Naive B cell (primary cell): ENCODE measurements around the gene CCDC106. TPM values are rescaled to one million over a fixed set of nuclear protein-coding genes. Genes with fewer than 3 reads are reported as not detected.

Experiments used
- ATAC-seq, 2 donors: fragments of 150-1000 bp; cut with Tn5 transposase; 2 replicates each; pipeline ENCODE4 v1.10.0; 2021; ENCODE audit warnings: low read depth in 2 of 2, mild to moderate bottlenecking in 2 of 2, moderate library complexity in 2 of 2
- DNase-seq: peaks from one replicate; pipeline ENCODE4 v3.0.0; 2022
- H3K27ac Mint-ChIP-seq, 6 donors: one replicate each; pipeline ENCODE4 v1.8.0; 2020 to 2022; ENCODE audit warnings: mild to moderate bottlenecking in 6 of 6, mixed read lengths in 6 of 6, moderate library complexity in 5 of 6, inconsistent platforms in 2 of 6
- H3K27me3 Mint-ChIP-seq, 3 donors: one replicate each; pipeline ENCODE4 v1.8.0; 2021 to 2022; ENCODE audit warnings: mixed read lengths in 3 of 3, mild to moderate bottlenecking in 1 of 3
- H3K36me3 Mint-ChIP-seq, 2 donors: one replicate each; pipeline ENCODE4 v1.8.0; 2020 to 2022; ENCODE audit warnings: mixed read lengths in 2 of 2, inconsistent platforms in 1 of 2, mild to moderate bottlenecking in 1 of 2
- H3K4me1 Mint-ChIP-seq, 3 donors: one replicate each; pipeline ENCODE4 v1.8.0; 2020 to 2022; ENCODE audit warnings: mixed read lengths in 3 of 3, inconsistent platforms in 1 of 3, mild to moderate bottlenecking in 1 of 3, moderate library complexity in 1 of 3
- H3K4me3 Mint-ChIP-seq, 8 donors: one replicate each; pipeline ENCODE4 v1.8.0; 2020 to 2022; ENCODE audit warnings: mild to moderate bottlenecking in 8 of 8, mixed read lengths in 8 of 8, moderate library complexity in 8 of 8, inconsistent platforms in 2 of 8
- H3K9me3 Mint-ChIP-seq, 7 donors: one replicate each; pipeline ENCODE4 v1.8.0; 2020 to 2022; ENCODE audit warnings: mixed read lengths in 7 of 7, mild to moderate bottlenecking in 5 of 7, inconsistent platforms in 2 of 7, moderate library complexity in 1 of 7
- polyA plus RNA-seq, 6 donors: library from polyadenylated mRNA; unstranded; fragments of 300-500 nt; fragmentation: Illumina TruSeq; gene quantifications; one replicate each; pipeline ENCODE4 v1.2.3, GENCODE V29; 2021; ENCODE audit warnings: low read depth in 6 of 6

CCDC106 gene
- 10 to 100 TPM in 3 of 6 donors, 1 to 10 TPM in 3; 8.1 to 13.0 (median 9.7) TPM for polyA plus RNA-seq

- Mint-ChIP-seq H3K4me1 (peaks cover 49 to 71% (median 59%) of the 10 kb centered on the region in 3 donors), H3K27ac (peak within 1 kb of the TSS; percentile 87 to 98 (median 94))
Measured at GRCh38 chr19:55647732-55648584, at the start of gene CCDC106. Gene CCDC106, plus strand, starts transcription at chr19:55648212. Its CDS starts 835 bp downstream, at chr19:55649047.

GRCh38 chr19:55598719-55599467 lies 49.1 kb upstream of the CCDC106 start:
- ATAC-seq (peak; percentile 58 to 63), DNase-seq (peak; percentile 96)
- Mint-ChIP-seq H3K27me3 (no peaks in the 10 kb centered on the region), H3K4me1 (peaks cover 17 to 37% (median 30%) of the 10 kb centered on the region in 3 donors), H3K36me3 (peaks cover 22 to 29% of the 10 kb centered on the region in 2 donors), H3K27ac (peak overlapping the region; percentile 96 to 99 (median 99)), H3K9me3 (peaks cover 0 to 12% (median 0%) of the 10 kb centered on the region in 7 donors), H3K4me3 (peak overlapping the region; percentile 90 to 100 (median 98))

More at GRCh38 chr19:55647732-55648584, at the start of gene CCDC106:
- no peaks in the 10 kb centered on the region for H3K9me3 Mint-ChIP-seq
- ATAC-seq = peak; percentile 41 to 49
- DNase-seq = peak; percentile 67
- peaks cover 0 to 5% of the 10 kb centered on the region in 2 donors for H3K36me3 Mint-ChIP-seq
- peak within 1 kb of the TSS; percentile 91 to 98 (median 97) for H3K4me3 Mint-ChIP-seq
- no peaks in the 10 kb centered on the region for H3K27me3 Mint-ChIP-seq

GRCh38 chr19:55599468-55599841 lies 48.6 kb upstream of the CCDC106 start, which contains the start of gene FIZ1:
Gene FIZ1, minus strand, starts transcription at chr19:55599517. Its CDS starts 1,652 bp downstream, at chr19:55597865.
- Mint-ChIP-seq H3K4me1 (peaks cover 19 to 42% (median 33%) of the 10 kb centered on the region in 3 donors), H3K9me3 (peaks cover 0 to 12% (median 0%) of the 10 kb centered on the region in 7 donors), H3K4me3 (peak within 1 kb of the TSS; percentile 90 to 100 (median 98)), H3K27me3 (no peaks in the 10 kb centered on the region), H3K36me3 (peaks cover 22 to 29% of the 10 kb centered on the region in 2 donors), H3K27ac (peak within 1 kb of the TSS; percentile 96 to 99 (median 99))
- ATAC-seq = peak; percentile 69 to 71
- DNase-seq = peak; percentile 96

- Mint-ChIP-seq H3K4me1 (peaks cover 23 to 47% (median 39%) of the 10 kb centered on the region in 3 donors), H3K36me3 (peaks cover 18 to 24% of the 10 kb centered on the region in 2 donors), H3K27ac (peak within 1 kb of the TSS; percentile 96 to 99 (median 99)), H3K9me3 (peaks cover 0 to 10% (median 0%) of the 10 kb centered on the region in 7 donors), H3K4me3 (peak within 1 kb of the TSS; percentile 90 to 100 (median 98)), H3K27me3 (no peaks in the 10 kb centered on the region)
- peak; percentile 64 to 68 for ATAC-seq
- peak; percentile 91 for DNase-seq
Measured at GRCh38 chr19:55599842-55600661, 48.0 kb upstream of the CCDC106 start, which contains the start of gene ZNF524. Gene ZNF524, plus strand, starts transcription at chr19:55600288. Its CDS starts 1,825 bp downstream, at chr19:55602113.

- Mint-ChIP-seq H3K27me3 (no peaks in the 10 kb centered on the region), H3K9me3 (peaks cover 0 to 8% (median 0%) of the 10 kb centered on the region in 7 donors), H3K36me3 (peaks cover 12 to 18% of the 10 kb centered on the region in 2 donors), H3K4me1 (peaks cover 23 to 43% (median 39%) of the 10 kb centered on the region in 3 donors), H3K4me3 (peak overlapping the region; percentile 70 to 97 (median 90)), H3K27ac (peak overlapping the region in 2 of 6 donors; percentile 69 to 96)
- ATAC-seq (no peak), DNase-seq (no peak)
Measured at GRCh38 chr19:55600662-55601028, 47.4 kb upstream of the CCDC106 start.

- DNase-seq (no peak), ATAC-seq (no peak)
- no peaks in the 10 kb centered on the region for H3K27me3 Mint-ChIP-seq
- H3K27ac Mint-ChIP-seq = peak overlapping the region in 3 of 6 donors; percentile 69 to 96 (median 91)
- H3K36me3 Mint-ChIP-seq = peaks cover 9 to 13% of the 10 kb centered on the region in 2 donors
- peak overlapping the region; percentile 70 to 97 (median 90) for H3K4me3 Mint-ChIP-seq
- H3K9me3 Mint-ChIP-seq = peaks cover 0 to 5% (median 0%) of the 10 kb centered on the region in 7 donors
- H3K4me1 Mint-ChIP-seq = peaks cover 27 to 47% (median 44%) of the 10 kb centered on the region in 3 donors
Measured at GRCh38 chr19:55601084-55601483, 46.9 kb upstream of the CCDC106 start.

GRCh38 chr19:55602104-55603001 lies 45.7 kb upstream of the CCDC106 start:
- ATAC-seq = no peak
- Mint-ChIP-seq H3K9me3 (peaks cover 0 to 5% (median 0%) of the 10 kb centered on the region in 7 donors), H3K4me1 (peaks cover 37 to 57% (median 55%) of the 10 kb centered on the region in 3 donors), H3K27me3 (no peaks in the 10 kb centered on the region), H3K27ac (peak overlapping the region in 2 of 6 donors; percentile 67 to 76), H3K4me3 (peak overlapping the region in 5 of 8 donors; percentile 70 to 92 (median 90)), H3K36me3 (peaks cover 0 to under 1% of the 10 kb centered on the region in 2 donors)
- no peak for DNase-seq

- Mint-ChIP-seq H3K4me1 (peaks cover 42 to 61% (median 60%) of the 10 kb centered on the region in 3 donors), H3K36me3 (peaks cover 0 to 5% of the 10 kb centered on the region in 2 donors), H3K9me3 (peaks cover 0 to 5% (median 0%) of the 10 kb centered on the region in 7 donors), H3K27me3 (no peaks in the 10 kb centered on the region), H3K4me3 (peak overlapping the region in 5 of 8 donors; percentile 36 to 95 (median 65)), H3K27ac (peak overlapping the region in 2 of 6 donors; percentile 17 to 29)
- DNase-seq (no peak), ATAC-seq (no peak)
Measured at GRCh38 chr19:55603115-55603514, 44.9 kb upstream of the CCDC106 start.

- H3K4me3 Mint-ChIP-seq = peak overlapping the region; percentile 55 to 95 (median 76)
- peaks cover 0 to 7% of the 10 kb centered on the region in 2 donors for H3K36me3 Mint-ChIP-seq
- no peaks in the 10 kb centered on the region for H3K27me3 Mint-ChIP-seq
- H3K27ac Mint-ChIP-seq = peak overlapping the region in 4 of 6 donors; percentile 22 to 98 (median 96)
- peaks cover 0 to 3% (median 0%) of the 10 kb centered on the region in 7 donors for H3K9me3 Mint-ChIP-seq
- H3K4me1 Mint-ChIP-seq = peaks cover 43 to 64% (median 63%) of the 10 kb centered on the region in 3 donors
- ATAC-seq = no peak
- DNase-seq = no peak
Measured at GRCh38 chr19:55603581-55604292, 44.3 kb upstream of the CCDC106 start.

- ATAC-seq = peak; percentile 71 to 74
- peak; percentile 94 for DNase-seq
- peaks cover 50 to 75% (median 71%) of the 10 kb centered on the region in 3 donors for H3K4me1 Mint-ChIP-seq
- H3K9me3 Mint-ChIP-seq = peaks cover 0 to 2% (median 0%) of the 10 kb centered on the region in 7 donors
- peak overlapping the region; percentile 95 to 98 (median 97) for H3K27ac Mint-ChIP-seq
- peak overlapping the region; percentile 86 to 95 (median 90) for H3K4me3 Mint-ChIP-seq
- peaks cover 4 to 14% of the 10 kb centered on the region in 2 donors for H3K36me3 Mint-ChIP-seq
- H3K27me3 Mint-ChIP-seq = no peaks in the 10 kb centered on the region
Measured at GRCh38 chr19:55605207-55605636, 42.8 kb upstream of the CCDC106 start.
